OCI-LY1 (cell line): ENCODE data around the gene RPH3AL.

ENCODE experiments used
- H2AFZ ChIP-seq: fragments of 200-600 bp; sonication (generic), shearing (Covaris generic); 2 replicates; pipeline ENCODE4 v1.6.0; 2014; ENCODE audit warnings: antibody characterized with exemption, mild to moderate bottlenecking, low read length
- H3F3A ChIP-seq: fragments of 200-600 bp; sonication (generic), shearing (Covaris generic); 2 replicates; pipeline ENCODE4 v1.6.0; 2014; ENCODE audit warnings: mild to moderate bottlenecking, antibody characterized with exemption, low read length, moderate library complexity; ENCODE audit not compliant: insufficient read depth
- H3K27ac ChIP-seq: fragments of 200-600 bp; sonication (generic); 2 replicates; pipeline ENCODE4 v1.5.1; 2014; ENCODE audit warnings: low read length, mixed run types, mild to moderate bottlenecking, low read depth; ENCODE audit not compliant: poor library complexity, severe bottlenecking
- H3K27me3 ChIP-seq: fragments of 200-600 bp; sonication (generic); 2 replicates; pipeline ENCODE4 v1.6.0; 2014; ENCODE audit warnings: antibody characterized with exemption, mild to moderate bottlenecking, low read length, moderate library complexity; ENCODE audit not compliant: insufficient read depth
- H3K36me3 ChIP-seq: fragments of 200-600 bp; sonication (generic); 2 replicates; pipeline ENCODE4 v1.6.1; 2014; ENCODE audit warnings: mild to moderate bottlenecking, antibody characterized with exemption, low read length, moderate library complexity, mixed read lengths; ENCODE audit not compliant: insufficient read depth
- H3K4me1 ChIP-seq: fragments of 200-600 bp; sonication (generic); 2 replicates; pipeline ENCODE4 v1.5.1; 2014; ENCODE audit warnings: mild to moderate bottlenecking, low read length, moderate library complexity; ENCODE audit not compliant: insufficient read depth, severe bottlenecking
- H3K4me2 ChIP-seq: fragments of 200-600 bp; sonication (generic), shearing (Covaris generic); 2 replicates; pipeline ENCODE4 v1.6.1; 2014; ENCODE audit warnings: low read length
- H3K4me3 ChIP-seq: fragments of 200-600 bp; sonication (generic); 2 replicates; pipeline ENCODE4 v1.5.1; 2014; ENCODE audit warnings: low read length, low read depth, mild to moderate bottlenecking, mixed read lengths; ENCODE audit not compliant: poor library complexity, severe bottlenecking
- H3K79me2 ChIP-seq: fragments of 200-600 bp; shearing (Covaris generic); 2 replicates; pipeline ENCODE4 v1.6.1; 2016; ENCODE audit warnings: mixed run types, low read length, mixed read lengths; ENCODE audit not compliant: insufficient read depth
- H3K9ac ChIP-seq: fragments of 200-600 bp; sonication (generic), shearing (Covaris generic); 2 replicates; pipeline ENCODE4 v1.6.1; 2014; ENCODE audit warnings: mild to moderate bottlenecking, low read length, mixed read lengths
- H3K9me2 ChIP-seq: fragments of 200-600 bp; sonication (generic), shearing (Covaris generic); 2 replicates; pipeline ENCODE4 v1.6.1; 2014; ENCODE audit warnings: low read depth, mild to moderate bottlenecking, low read length, mixed read lengths
- H3K9me3 ChIP-seq: fragments of 200-600 bp; shearing (Covaris generic); 2 replicates; pipeline ENCODE4 v1.6.1; 2014; ENCODE audit warnings: low read length, mixed read lengths
- H4K20me1 ChIP-seq: fragments of 200-600 bp; sonication (generic), shearing (Covaris generic); 2 replicates; pipeline ENCODE4 v1.6.0; 2016; ENCODE audit warnings: mild to moderate bottlenecking, low read length; ENCODE audit not compliant: insufficient read depth
- EZH2 ChIP-seq: fragments of 200-600 bp; sonication (generic), shearing (Covaris generic); IDR thresholded peaks from 2 replicates; pipeline ENCODE4 v1.8.0; 2017; ENCODE audit warnings: borderline replicate concordance, mixed run types, mild to moderate bottlenecking, antibody characterized with exemption, low read length, moderate library complexity, mixed read lengths
- TF ChIP-seq, protein P1 (sequence below): fragments of 200-600 bp; sonication (generic), shearing (Covaris generic); IDR thresholded peaks from 2 replicates; pipeline ENCODE4 v1.5.1; 2017; ENCODE audit warnings: mild to moderate bottlenecking, antibody characterized with exemption, low read length, moderate library complexity, mixed read lengths

The RPH3AL gene

DNA sequence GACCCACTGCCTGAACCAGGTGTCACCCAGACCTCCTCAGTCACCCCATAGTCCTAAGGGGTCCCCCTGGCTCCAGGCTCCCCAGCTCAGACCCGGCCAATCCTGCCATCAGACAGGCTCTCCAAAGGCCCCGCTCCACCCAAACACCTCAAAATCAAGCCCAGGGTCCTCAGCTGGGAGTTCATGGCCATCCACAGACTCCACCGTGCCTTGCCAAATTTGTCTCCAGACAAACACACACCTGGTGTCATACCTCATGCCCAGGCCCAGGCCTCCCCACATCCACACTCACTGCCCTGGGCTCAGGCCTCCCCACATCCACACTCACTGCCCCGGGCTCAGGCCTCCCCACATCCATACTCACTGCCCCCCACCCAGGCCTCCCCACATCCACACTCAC, 12.5 kb downstream of the RPH3AL start:
- Histone ChIP-seq H3K4me3 (no peak overlapping the region), H3K9me3 (no peaks in the 10 kb centered on the region), H4K20me1 (no peaks in the 10 kb centered on the region), H3K27me3 (peaks cover 17% of the 10 kb centered on the region), H3K27ac (no peak overlapping the region), H3K4me2 (no peak overlapping the region), H3K36me3 (no peaks in the 10 kb centered on the region), H3F3A (no peaks in the 10 kb centered on the region), H3K79me2 (no peaks in the 10 kb centered on the region), H3K4me1 (no peaks in the 10 kb centered on the region), H3K9ac (no peak overlapping the region), H3K9me2 (no peaks in the 10 kb centered on the region), H2AFZ (no peak overlapping the region)
- TF ChIP-seq EZH2 = no peak
- TF ChIP-seq, protein P1, sequence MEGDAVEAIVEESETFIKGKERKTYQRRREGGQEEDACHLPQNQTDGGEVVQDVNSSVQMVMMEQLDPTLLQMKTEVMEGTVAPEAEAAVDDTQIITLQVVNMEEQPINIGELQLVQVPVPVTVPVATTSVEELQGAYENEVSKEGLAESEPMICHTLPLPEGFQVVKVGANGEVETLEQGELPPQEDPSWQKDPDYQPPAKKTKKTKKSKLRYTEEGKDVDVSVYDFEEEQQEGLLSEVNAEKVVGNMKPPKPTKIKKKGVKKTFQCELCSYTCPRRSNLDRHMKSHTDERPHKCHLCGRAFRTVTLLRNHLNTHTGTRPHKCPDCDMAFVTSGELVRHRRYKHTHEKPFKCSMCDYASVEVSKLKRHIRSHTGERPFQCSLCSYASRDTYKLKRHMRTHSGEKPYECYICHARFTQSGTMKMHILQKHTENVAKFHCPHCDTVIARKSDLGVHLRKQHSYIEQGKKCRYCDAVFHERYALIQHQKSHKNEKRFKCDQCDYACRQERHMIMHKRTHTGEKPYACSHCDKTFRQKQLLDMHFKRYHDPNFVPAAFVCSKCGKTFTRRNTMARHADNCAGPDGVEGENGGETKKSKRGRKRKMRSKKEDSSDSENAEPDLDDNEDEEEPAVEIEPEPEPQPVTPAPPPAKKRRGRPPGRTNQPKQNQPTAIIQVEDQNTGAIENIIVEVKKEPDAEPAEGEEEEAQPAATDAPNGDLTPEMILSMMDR = no peak

DNA sequence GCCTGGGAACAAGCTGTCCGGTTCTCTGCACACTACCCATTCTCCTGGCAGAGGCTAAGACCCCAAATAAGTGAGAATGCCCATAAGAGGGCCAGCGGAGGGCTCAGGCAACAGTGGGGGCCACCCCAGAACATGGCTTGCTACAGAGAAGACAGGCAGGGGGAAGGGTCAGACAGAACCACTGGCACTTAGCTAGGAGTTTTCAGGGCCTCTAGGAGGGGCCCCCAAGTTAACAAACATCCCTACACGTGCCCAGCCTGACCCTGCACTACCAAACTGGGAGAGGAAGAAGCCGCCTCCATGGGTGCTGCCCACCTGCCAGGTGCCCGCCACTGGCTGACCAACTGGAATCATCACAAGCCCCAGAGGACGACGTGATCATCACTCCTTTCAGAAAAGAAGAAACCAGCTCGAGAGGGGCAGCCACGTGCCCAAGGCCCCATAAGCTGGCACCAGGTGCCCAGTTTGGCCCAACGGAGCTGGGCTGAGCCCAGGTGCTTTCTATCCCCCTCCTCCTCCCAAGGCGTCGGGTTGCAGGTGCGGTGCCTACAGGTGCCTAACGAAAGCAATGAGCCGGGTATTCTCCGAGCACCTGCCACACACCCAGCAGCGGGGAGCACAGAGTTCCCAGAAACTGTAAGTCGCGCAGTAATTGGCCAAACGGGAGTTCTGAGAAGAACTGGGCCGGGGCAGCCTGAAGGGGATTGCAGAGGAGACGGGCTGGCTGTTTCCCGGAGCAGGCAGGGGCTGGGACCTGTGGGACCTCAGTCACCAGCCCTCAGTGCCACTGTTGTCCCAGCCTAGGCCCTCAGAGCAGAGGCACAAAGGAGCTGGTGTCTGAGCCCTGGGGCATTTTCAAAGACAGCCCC, 13.2 kb downstream of the RPH3AL start:
- peaks cover 16% of the 10 kb centered on the region for H3K27me3 ChIP-seq
- no peaks in the 10 kb centered on the region for H3K79me2 ChIP-seq
- no peak overlapping the region for H3K4me2 ChIP-seq
- H2AFZ ChIP-seq = no peak overlapping the region
- H3K4me3 ChIP-seq = no peak overlapping the region
- no peaks in the 10 kb centered on the region for H3F3A ChIP-seq
- no peak for TF ChIP-seq EZH2
- TF ChIP-seq, protein P1 = no peak
- no peaks in the 10 kb centered on the region for H4K20me1 ChIP-seq
- no peaks in the 10 kb centered on the region for H3K9me3 ChIP-seq
- H3K9me2 ChIP-seq = no peaks in the 10 kb centered on the region
- H3K36me3 ChIP-seq = no peaks in the 10 kb centered on the region
- H3K4me1 ChIP-seq = no peaks in the 10 kb centered on the region
- no peak overlapping the region for H3K27ac ChIP-seq
- no peak overlapping the region for H3K9ac ChIP-seq

DNA sequence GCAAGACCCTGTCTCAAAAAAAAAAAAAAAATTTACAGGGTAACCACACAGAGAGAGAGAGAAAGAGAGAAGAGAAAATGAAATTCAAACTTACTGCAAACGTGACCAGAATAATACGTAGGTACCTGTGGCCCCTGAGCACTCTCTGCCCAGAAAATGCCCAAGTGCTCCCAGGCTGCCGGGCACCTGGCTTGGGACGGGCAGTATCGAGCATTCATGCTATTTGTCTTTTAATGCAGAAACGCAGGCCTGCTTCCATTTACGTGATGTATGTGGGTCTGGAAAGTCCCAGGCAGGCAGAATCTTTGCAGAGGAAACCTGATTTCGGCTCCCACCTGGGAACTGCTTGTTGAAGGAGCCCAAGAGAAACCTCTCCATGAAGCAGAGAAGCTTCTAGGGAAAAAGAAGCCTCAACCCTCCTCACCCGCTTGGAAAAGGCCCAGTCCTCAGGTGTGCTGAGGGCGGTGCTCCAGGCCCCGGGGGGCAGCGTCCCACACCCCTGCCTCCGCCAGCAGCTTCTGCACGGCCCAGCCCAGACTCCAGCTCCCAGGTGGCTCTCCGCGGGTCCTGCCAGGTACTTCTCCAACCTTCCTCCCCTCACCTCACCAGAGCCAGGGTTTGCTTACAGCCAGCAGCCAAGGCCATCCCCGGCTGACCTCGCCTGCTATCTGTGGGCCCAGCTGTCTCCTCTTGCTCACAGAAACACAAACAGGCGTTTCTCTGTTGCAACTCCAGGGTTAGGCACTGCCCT, 14.0 kb downstream of the RPH3AL start:
- TF ChIP-seq, protein P1 = no peak
- no peak for TF ChIP-seq EZH2
- Histone ChIP-seq H3K9me3 (no peaks in the 10 kb centered on the region), H3K27me3 (peaks cover 10% of the 10 kb centered on the region), H3F3A (no peaks in the 10 kb centered on the region), H3K36me3 (no peaks in the 10 kb centered on the region), H3K4me2 (no peak overlapping the region), H3K4me3 (no peak overlapping the region), H3K79me2 (no peaks in the 10 kb centered on the region), H3K9ac (no peak overlapping the region), H3K27ac (no peak overlapping the region), H4K20me1 (no peaks in the 10 kb centered on the region), H3K9me2 (no peaks in the 10 kb centered on the region), H2AFZ (no peak overlapping the region), H3K4me1 (no peaks in the 10 kb centered on the region)
